Measurements from ENCODE around the gene ASIP.
"Not testable (repeated sequence)": the region's sequence is repeated elsewhere in the genome, so short reads cannot be mapped to it uniquely, and the experiment has no call there.

ASIP gene

GRCh38 chr20:34256629-34257124 is 15.5 kb downstream of the ASIP start:
- Histone ChIP-seq H3K27me3 (ENCODE audit: insufficient read depth, low read depth, severe bottlenecking) (no peaks in the 10 kb centered on the region), H3K36me3 (no peaks in the 10 kb centered on the region), H3K27ac (no peak overlapping the region), H3K9me3 (ENCODE audit: severe bottlenecking) (no peaks in the 10 kb centered on the region), H3K4me3 (ENCODE audit: low read depth, low read length) (no peak overlapping the region)
- TF ChIP-seq CTCF (IDR thresholded peaks at IDR 0.05; ENCODE audit: low read depth, low read length) = no peak
- DNase-seq = no peak

GRCh38 chr20:34260208-34260942 is 19.2 kb downstream of the ASIP start:
- no peak for DNase-seq
- 0 out of 2 replicates have a peak, but pooled peaks cover 2% of the 10 kb centered on the region for H3K36me3 ChIP-seq
- H3K27me3 ChIP-seq (ENCODE audit: insufficient read depth, low read depth, severe bottlenecking) = no peaks in the 10 kb centered on the region
- no peak overlapping the region for H3K27ac ChIP-seq
- no peak for TF ChIP-seq CTCF (IDR thresholded peaks at IDR 0.05; ENCODE audit: low read depth, low read length)
- H3K4me3 ChIP-seq (ENCODE audit: low read depth, low read length) = no peak overlapping the region
- H3K9me3 ChIP-seq (ENCODE audit: severe bottlenecking) = no peaks in the 10 kb centered on the region

- no peaks in the 10 kb centered on the region for H3K9me3 ChIP-seq (ENCODE audit: severe bottlenecking)
- H3K27me3 ChIP-seq (ENCODE audit: insufficient read depth, low read depth, severe bottlenecking) = no peaks in the 10 kb centered on the region
- H3K36me3 ChIP-seq = peaks cover 3% of the 10 kb centered on the region; the same call in 1 of the 2 replicates
- H3K27ac ChIP-seq = no peak overlapping the region
- no peak for DNase-seq
- no peak overlapping the region for H3K4me3 ChIP-seq (ENCODE audit: low read depth, low read length)
- no peak for TF ChIP-seq CTCF (IDR thresholded peaks at IDR 0.05; ENCODE audit: low read depth, low read length)
These were observed 21.5 kb downstream of the ASIP start for GRCh38 chr20:34262488-34263288.

GRCh38 chr20:34263468-34263867 is 22.2 kb downstream of the ASIP start:
- not testable (repeated sequence) for H3K27me3 ChIP-seq (ENCODE audit: insufficient read depth, low read depth, severe bottlenecking); H3K27ac ChIP-seq; H3K36me3 ChIP-seq; H3K9me3 ChIP-seq (ENCODE audit: severe bottlenecking); DNase-seq; H3K4me3 ChIP-seq (ENCODE audit: low read depth, low read length)

- TF ChIP-seq CTCF (IDR thresholded peaks at IDR 0.05; ENCODE audit: low read depth, low read length) = no peak
- H3K27ac ChIP-seq = no peak overlapping the region
- no peak for DNase-seq
These were observed 22.9 kb downstream of the ASIP start for GRCh38 chr20:34264141-34264540.

GRCh38 chr20:34268145-34268544 is 26.9 kb downstream of the ASIP start:
- Histone ChIP-seq H3K4me3 (ENCODE audit: low read depth, low read length) (no peak overlapping the region), H3K27ac (no peak overlapping the region), H3K27me3 (ENCODE audit: insufficient read depth, low read depth, severe bottlenecking) (no peaks in the 10 kb centered on the region), H3K9me3 (ENCODE audit: severe bottlenecking) (no peaks in the 10 kb centered on the region), H3K36me3 (peaks cover 3% of the 10 kb centered on the region; the same call in 1 of the 2 replicates)
- no peak for DNase-seq
- TF ChIP-seq CTCF (IDR thresholded peaks at IDR 0.05; ENCODE audit: low read depth, low read length) = no peak

More at GRCh38 chr20:34264141-34264540, 22.9 kb downstream of the ASIP start:
- no peak overlapping the region for H3K4me3 ChIP-seq (ENCODE audit: low read depth, low read length)
- peaks cover 3% of the 10 kb centered on the region; the same call in 1 of the 2 replicates for H3K36me3 ChIP-seq
- no peaks in the 10 kb centered on the region for H3K9me3 ChIP-seq (ENCODE audit: severe bottlenecking)
- H3K27me3 ChIP-seq (ENCODE audit: insufficient read depth, low read depth, severe bottlenecking) = no peaks in the 10 kb centered on the region
